GM12892 (cell line): ENCODE data around the gene TEF.

ENCODE experiments used
- POLR2A ChIP-seq: IDR thresholded peaks from 2 replicates; pipeline ENCODE4 v1.6.1; 2011; ENCODE audit warnings: low read depth, low read length, control low read depth
- POLR2AphosphoS5 ChIP-seq: IDR thresholded peaks from 2 replicates; pipeline ENCODE4 v1.6.1; 2011; ENCODE audit warnings: low read depth, low read length, control low read depth
- TAF1 ChIP-seq: IDR thresholded peaks from 2 replicates; pipeline ENCODE4 v1.6.1; 2011; ENCODE audit warnings: low read depth, mild to moderate bottlenecking, control low read depth, low read length, borderline replicate concordance

DNA sequence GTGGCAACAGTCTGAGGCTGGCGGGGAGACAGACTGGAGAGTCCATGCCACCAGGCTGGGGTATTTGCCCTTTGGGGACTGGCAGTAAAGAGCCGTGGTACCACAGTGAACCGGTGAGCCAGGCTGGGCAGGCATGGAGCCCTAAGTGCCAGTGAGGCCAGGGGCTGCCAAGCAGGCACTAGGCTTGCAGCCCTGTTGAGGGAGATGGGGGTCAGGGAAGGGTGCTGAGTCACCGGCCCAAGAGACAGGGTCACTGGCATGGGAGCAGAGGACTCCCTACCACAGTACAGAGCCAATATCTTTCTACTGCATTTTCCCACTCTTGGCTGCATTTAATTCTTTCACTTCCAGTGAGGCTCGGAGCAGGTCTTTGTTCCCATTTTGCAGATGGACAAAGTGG, 30.7 kb upstream of the TEF start:
- TF ChIP-seq TAF1 (no peak), POLR2AphosphoS5 (no peak), POLR2A (no peak)
